Gastrocnemius medialis (tissue), 4 donors: ENCODE data around the gene CHRD.

Source experiments
- POLR2A ChIP-seq, 2 donors: fragments of 450-650 bp; IDR thresholded peaks; one replicate each; pipeline ENCODE4 v1.6.1; 2017; ENCODE audit warnings: antibody characterized with exemption in 2 of 2, mild to moderate bottlenecking in 2 of 2, moderate library complexity in 2 of 2
- TF ChIP-seq, protein P1 (sequence below), 5 experiments: fragments of 450-650 bp in 3 of 5; fragments of 200-600 bp in 2 of 5; sonication (generic) in 2 of 5; IDR thresholded peaks in 4 of 5; conservative IDR thresholded peaks in 1 of 5; 1 replicate in 4 of 5; 2 replicates in 1 of 5; pipeline ENCODE4 v1.5.1; 2016 to 2019; ENCODE audit warnings: antibody characterized with exemption in 5 of 5, mild to moderate bottlenecking in 3 of 5, moderate library complexity in 3 of 5

- TF ChIP-seq, protein P1, sequence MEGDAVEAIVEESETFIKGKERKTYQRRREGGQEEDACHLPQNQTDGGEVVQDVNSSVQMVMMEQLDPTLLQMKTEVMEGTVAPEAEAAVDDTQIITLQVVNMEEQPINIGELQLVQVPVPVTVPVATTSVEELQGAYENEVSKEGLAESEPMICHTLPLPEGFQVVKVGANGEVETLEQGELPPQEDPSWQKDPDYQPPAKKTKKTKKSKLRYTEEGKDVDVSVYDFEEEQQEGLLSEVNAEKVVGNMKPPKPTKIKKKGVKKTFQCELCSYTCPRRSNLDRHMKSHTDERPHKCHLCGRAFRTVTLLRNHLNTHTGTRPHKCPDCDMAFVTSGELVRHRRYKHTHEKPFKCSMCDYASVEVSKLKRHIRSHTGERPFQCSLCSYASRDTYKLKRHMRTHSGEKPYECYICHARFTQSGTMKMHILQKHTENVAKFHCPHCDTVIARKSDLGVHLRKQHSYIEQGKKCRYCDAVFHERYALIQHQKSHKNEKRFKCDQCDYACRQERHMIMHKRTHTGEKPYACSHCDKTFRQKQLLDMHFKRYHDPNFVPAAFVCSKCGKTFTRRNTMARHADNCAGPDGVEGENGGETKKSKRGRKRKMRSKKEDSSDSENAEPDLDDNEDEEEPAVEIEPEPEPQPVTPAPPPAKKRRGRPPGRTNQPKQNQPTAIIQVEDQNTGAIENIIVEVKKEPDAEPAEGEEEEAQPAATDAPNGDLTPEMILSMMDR (IDR thresholded peaks at IDR 0.05 in 4 of 5, conservative IDR thresholded peaks at IDR 0.05 in 1 of 5): no peak
- TF ChIP-seq POLR2A (IDR thresholded peaks at IDR 0.05): no peak
Observed at GRCh38 chr3:184426691-184427141, 46.9 kb downstream of the CHRD start.
